ENCODE data around the gene SLC22A2.

Gene SLC22A2

DNA sequence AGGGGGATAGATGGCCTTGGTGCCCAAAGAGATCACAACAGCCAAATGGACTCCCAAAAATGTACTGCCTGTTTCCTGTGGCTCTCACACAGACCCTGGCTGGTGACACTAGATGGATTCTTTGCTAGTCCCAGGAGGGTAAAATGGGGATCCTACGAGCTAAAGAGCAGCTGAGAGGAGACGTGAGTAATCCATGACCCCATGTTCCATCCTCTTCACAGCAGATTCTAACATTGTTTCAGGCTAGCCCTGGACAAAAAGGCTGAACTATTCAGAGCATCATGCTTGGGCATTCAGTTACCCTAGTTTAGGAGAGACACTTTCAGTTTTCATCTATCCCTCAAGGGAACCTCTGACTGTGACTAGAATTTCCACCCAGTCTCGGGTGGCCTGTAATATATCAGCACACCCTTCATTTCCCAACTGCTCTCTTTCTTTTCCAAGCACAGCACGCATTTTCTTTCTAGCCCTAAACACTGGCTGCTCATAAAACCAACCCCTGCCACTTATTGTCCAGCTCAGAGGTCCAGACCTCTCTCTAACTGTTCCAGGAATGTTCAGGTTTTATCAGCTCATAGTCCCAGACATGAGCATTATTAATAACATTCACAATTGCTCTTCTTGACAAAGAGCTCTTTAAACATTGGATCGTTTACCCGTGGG is 88.5 kb downstream of the SLC22A2 start:
- no peak for DNase-seq
- no peak for TF ChIP-seq EZH2 (IDR thresholded peaks at IDR 0.05; ENCODE audit: borderline replicate concordance, low read depth, low read length, severe bottlenecking)
- TF ChIP-seq, protein P1, sequence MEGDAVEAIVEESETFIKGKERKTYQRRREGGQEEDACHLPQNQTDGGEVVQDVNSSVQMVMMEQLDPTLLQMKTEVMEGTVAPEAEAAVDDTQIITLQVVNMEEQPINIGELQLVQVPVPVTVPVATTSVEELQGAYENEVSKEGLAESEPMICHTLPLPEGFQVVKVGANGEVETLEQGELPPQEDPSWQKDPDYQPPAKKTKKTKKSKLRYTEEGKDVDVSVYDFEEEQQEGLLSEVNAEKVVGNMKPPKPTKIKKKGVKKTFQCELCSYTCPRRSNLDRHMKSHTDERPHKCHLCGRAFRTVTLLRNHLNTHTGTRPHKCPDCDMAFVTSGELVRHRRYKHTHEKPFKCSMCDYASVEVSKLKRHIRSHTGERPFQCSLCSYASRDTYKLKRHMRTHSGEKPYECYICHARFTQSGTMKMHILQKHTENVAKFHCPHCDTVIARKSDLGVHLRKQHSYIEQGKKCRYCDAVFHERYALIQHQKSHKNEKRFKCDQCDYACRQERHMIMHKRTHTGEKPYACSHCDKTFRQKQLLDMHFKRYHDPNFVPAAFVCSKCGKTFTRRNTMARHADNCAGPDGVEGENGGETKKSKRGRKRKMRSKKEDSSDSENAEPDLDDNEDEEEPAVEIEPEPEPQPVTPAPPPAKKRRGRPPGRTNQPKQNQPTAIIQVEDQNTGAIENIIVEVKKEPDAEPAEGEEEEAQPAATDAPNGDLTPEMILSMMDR (IDR thresholded peaks at IDR 0.05; ENCODE audit: borderline replicate concordance, extremely low read depth, low read length, poor library complexity, severe bottlenecking): no peak
- no peak overlapping the region for H2AFZ ChIP-seq (ENCODE audit: low read depth, low read length)
- no peak for ATAC-seq (ENCODE audit: insufficient read depth, low read depth)
- no peaks in the 10 kb centered on the region for H4K20me1 ChIP-seq (ENCODE audit: insufficient read depth, low read length)
- no peaks in the 10 kb centered on the region for H3K9me3 ChIP-seq (ENCODE audit: insufficient read depth, low read length, severe bottlenecking)
- no peak overlapping the region for H3K4me2 ChIP-seq (ENCODE audit: insufficient read depth, low read length)
- peaks cover 9% of the 10 kb centered on the region for H3K27me3 ChIP-seq (ENCODE audit: insufficient read depth, low read length, poor library complexity)
- no peak overlapping the region for H3K27ac ChIP-seq (ENCODE audit: low read length)
- H3K9ac ChIP-seq (ENCODE audit: low read depth, low read length): no peak overlapping the region
- no peaks in the 10 kb centered on the region for H3K79me2 ChIP-seq (ENCODE audit: insufficient read depth, low read length)
- H3K36me3 ChIP-seq (ENCODE audit: insufficient read depth, low read length): no peaks in the 10 kb centered on the region
- no peak overlapping the region for H3K4me3 ChIP-seq (ENCODE audit: low read depth in 1 of 2, low read length in 2 of 2)
- no peaks in the 10 kb centered on the region for H3K4me1 ChIP-seq (ENCODE audit: insufficient read depth, low read length)

DNA sequence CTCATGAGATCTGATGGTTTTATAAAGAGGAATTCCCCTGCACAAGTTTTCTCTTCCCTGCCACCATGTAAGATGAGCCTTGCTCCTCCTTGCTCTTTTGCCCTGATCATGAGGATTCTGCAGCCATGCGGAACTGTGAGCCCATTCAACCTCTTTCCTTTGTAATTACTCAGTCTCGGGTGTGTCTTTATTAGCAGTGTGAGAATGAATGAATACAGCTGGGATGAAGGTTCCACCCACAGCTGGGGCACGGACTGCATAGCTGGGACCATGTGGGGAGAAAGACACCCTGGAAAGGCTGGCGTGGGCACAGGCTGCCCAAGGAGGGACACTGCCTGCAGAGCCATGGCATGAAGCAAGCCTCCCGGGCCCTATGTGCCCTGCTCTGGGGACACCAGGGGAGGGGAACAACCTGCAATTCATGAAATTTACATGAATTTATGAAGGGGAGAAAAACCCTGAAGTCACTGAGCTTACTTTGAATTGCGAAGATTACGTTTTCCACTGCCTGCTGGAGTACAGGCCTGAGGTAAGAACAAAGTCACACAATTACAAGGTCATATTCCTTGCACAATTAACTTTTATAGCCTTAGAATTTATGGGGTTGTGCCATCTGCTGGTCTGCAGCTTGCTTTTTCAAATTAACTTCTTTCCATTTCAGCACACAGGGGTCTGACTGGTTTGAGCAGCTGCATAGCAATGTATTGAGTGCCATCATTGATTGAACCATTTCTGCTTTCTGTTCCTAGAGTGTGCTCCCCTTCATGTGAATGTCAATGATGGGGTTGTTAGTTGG is 90.8 kb downstream of the SLC22A2 start:
- Histone ChIP-seq H3K27ac (ENCODE audit: low read length) (no peak overlapping the region), H3K9me3 (ENCODE audit: insufficient read depth, low read length, severe bottlenecking) (no peaks in the 10 kb centered on the region), H4K20me1 (ENCODE audit: insufficient read depth, low read length) (no peaks in the 10 kb centered on the region), H3K9ac (ENCODE audit: low read depth, low read length) (no peak overlapping the region), H3K79me2 (ENCODE audit: insufficient read depth, low read length) (no peaks in the 10 kb centered on the region), H3K4me2 (ENCODE audit: insufficient read depth, low read length) (no peak overlapping the region), H3K36me3 (ENCODE audit: insufficient read depth, low read length) (no peaks in the 10 kb centered on the region), H2AFZ (ENCODE audit: low read depth, low read length) (no peak overlapping the region), H3K27me3 (ENCODE audit: insufficient read depth, low read length, poor library complexity) (peaks cover 4% of the 10 kb centered on the region), H3K4me3 (ENCODE audit: low read depth in 1 of 2, low read length in 2 of 2) (no peak overlapping the region), H3K4me1 (ENCODE audit: insufficient read depth, low read length) (no peaks in the 10 kb centered on the region)
- DNase-seq (no peak), ATAC-seq (ENCODE audit: insufficient read depth, low read depth) (no peak)
- TF ChIP-seq EZH2 (IDR thresholded peaks at IDR 0.05; ENCODE audit: borderline replicate concordance, low read depth, low read length, severe bottlenecking): no peak
- TF ChIP-seq, protein P1 (IDR thresholded peaks at IDR 0.05; ENCODE audit: borderline replicate concordance, extremely low read depth, low read length, poor library complexity, severe bottlenecking): no peak

All from DND-41 (cell line).